ENCODE measurements around the gene IQSEC2. TPM values are rescaled to one million over a fixed set of nuclear protein-coding genes. Genes with fewer than 3 reads are reported as not detected.

IQSEC2 gene
- total RNA-seq, 1 experiment from 2014 or later = 45.7 TPM

- H3K9me3 ChIP-seq (ENCODE audit: insufficient read depth, low read depth) = no peaks in the 10 kb centered on the region
- H3K79me2 ChIP-seq (ENCODE audit: low read depth) = no peaks in the 10 kb centered on the region
- H2AFZ ChIP-seq = no peak overlapping the region
- no peak overlapping the region for H3K27ac ChIP-seq
- H4K20me1 ChIP-seq (ENCODE audit: insufficient read depth) = no peaks in the 10 kb centered on the region
- ChIA-PET POLR2A (ENCODE audit: unreplicated experiment) (interaction anchor here (0.6 kb wide), 1 partner anchor 848 kb away, joined by 7 read pairs; no protein-coding TSS in a partner anchor), CTCF (interaction anchor here (0.6 to 1.4 kb wide), 2 partner anchors 14 kb away, joined by 3 to 4 read pairs; partner anchors contain the start of gene KDM5C)
- no peaks in the 10 kb centered on the region for H3K36me3 ChIP-seq (ENCODE audit: low read depth)
- H3K9me2 ChIP-seq (ENCODE audit: insufficient read depth) = no peaks in the 10 kb centered on the region
- H3K4me2 ChIP-seq = no peak overlapping the region
- DNase-seq = no peak
- no peaks in the 10 kb centered on the region for H3F3A ChIP-seq (ENCODE audit: insufficient read depth, low read depth)
- TF ChIP-seq EZH2 (IDR thresholded peaks at IDR 0.05; ENCODE audit: low read depth) = no peak
- TF ChIP-seq CTCF (conservative IDR thresholded peaks at IDR 0.05) = peak; percentile 59
- no TSS peak for BruUV-seq (replicated peaks)
- intact Hi-C loops (cut with micrococcal nuclease; ENCODE audit: unreplicated experiment) = no loop called here
- no peaks in the 10 kb centered on the region for H3K27me3 ChIP-seq (ENCODE audit: insufficient read depth, low read depth)
- H3K4me3 ChIP-seq = no peak overlapping the region
- no peaks in the 10 kb centered on the region for H3K4me1 ChIP-seq (replicated peaks; ENCODE audit: insufficient read depth)
These were observed 41.9 kb downstream of the IQSEC2 start for GRCh38 chrX:53239474-53239873.

GRCh38 chrX:53237056-53237455, 44.3 kb downstream of the IQSEC2 start:
- H2AFZ ChIP-seq = no peak overlapping the region
- POLR2A ChIA-PET (ENCODE audit: unreplicated experiment) = interaction anchor here (0.5 to 0.8 kb wide), 2 partner anchors 12 to 26 kb away, joined by 3 read pairs; partner anchors contain the start of gene KDM5C
- no TSS peak for BruUV-seq (replicated peaks)

GRCh38 chrX:53236025-53236679, 45.2 kb downstream of the IQSEC2 start:
- no peaks in the 10 kb centered on the region for H3K79me2 ChIP-seq (ENCODE audit: low read depth)
- no peak overlapping the region for H2AFZ ChIP-seq
- H3K27ac ChIP-seq = no peak overlapping the region
- DNase-seq = no peak
- H3K4me3 ChIP-seq = no peak overlapping the region
- H3K9me2 ChIP-seq (ENCODE audit: insufficient read depth) = no peaks in the 10 kb centered on the region
- ChIA-PET POLR2A (ENCODE audit: unreplicated experiment) (no interaction called here), CTCF (no interaction called here)
- no peaks in the 10 kb centered on the region for H3K36me3 ChIP-seq (ENCODE audit: low read depth)
- BruUV-seq (replicated peaks) = no TSS peak
- no peak for TF ChIP-seq CTCF (conservative IDR thresholded peaks at IDR 0.05)
- TF ChIP-seq EZH2 (IDR thresholded peaks at IDR 0.05; ENCODE audit: low read depth) = no peak
- no peaks in the 10 kb centered on the region for H3K27me3 ChIP-seq (ENCODE audit: insufficient read depth, low read depth)
- no peak overlapping the region for H3K4me2 ChIP-seq
- intact Hi-C loops (cut with micrococcal nuclease; ENCODE audit: unreplicated experiment) = no loop called here
- H3F3A ChIP-seq (ENCODE audit: insufficient read depth, low read depth) = no peaks in the 10 kb centered on the region
- no peaks in the 10 kb centered on the region for H3K9me3 ChIP-seq (ENCODE audit: insufficient read depth, low read depth)
- H4K20me1 ChIP-seq (ENCODE audit: insufficient read depth) = no peaks in the 10 kb centered on the region
- no peaks in the 10 kb centered on the region for H3K4me1 ChIP-seq (replicated peaks; ENCODE audit: insufficient read depth)

More at GRCh38 chrX:53237056-53237455, 44.3 kb downstream of the IQSEC2 start:
- Histone ChIP-seq H3K4me1 (replicated peaks; ENCODE audit: insufficient read depth) (no peaks in the 10 kb centered on the region), H3K27me3 (ENCODE audit: insufficient read depth, low read depth) (no peaks in the 10 kb centered on the region), H3K36me3 (ENCODE audit: low read depth) (no peaks in the 10 kb centered on the region), H3K79me2 (ENCODE audit: low read depth) (no peaks in the 10 kb centered on the region), H3K27ac (no peak overlapping the region), H3K9me2 (ENCODE audit: insufficient read depth) (no peaks in the 10 kb centered on the region), H3F3A (ENCODE audit: insufficient read depth, low read depth) (no peaks in the 10 kb centered on the region), H3K9me3 (ENCODE audit: insufficient read depth, low read depth) (no peaks in the 10 kb centered on the region), H4K20me1 (ENCODE audit: insufficient read depth) (no peaks in the 10 kb centered on the region), H3K4me3 (no peak overlapping the region), H3K4me2 (no peak overlapping the region)
- intact Hi-C loops (cut with micrococcal nuclease; ENCODE audit: unreplicated experiment) = no loop called here
- TF ChIP-seq CTCF (conservative IDR thresholded peaks at IDR 0.05) = no peak
- TF ChIP-seq EZH2 (IDR thresholded peaks at IDR 0.05; ENCODE audit: low read depth) = no peak
- DNase-seq = no peak
- CTCF ChIA-PET = no interaction called here

All from PC-9 (cell line).